Suprapubic skin (tissue), 4 donors: ENCODE data around the gene SCP2D1.

Experiments
- POLR2A ChIP-seq, 2 donors: fragments of 450-650 bp; IDR thresholded peaks; one replicate each; pipeline ENCODE4 v1.6.1; 2017; ENCODE audit warnings: antibody characterized with exemption in 2 of 2, mild to moderate bottlenecking in 2 of 2, moderate library complexity in 2 of 2
- POLR2AphosphoS5 ChIP-seq, 3 donors: sonication (generic); formaldehyde crosslinking; IDR thresholded peaks; one replicate each; pipeline ENCODE4 v1.6.1; 2017; ENCODE audit warnings: antibody characterized with exemption in 3 of 3
- TF ChIP-seq, protein P1 (sequence below), 2 donors: fragments of 200-600 bp in 1 of 2; fragments of 450-650 bp in 1 of 2; sonication (generic) in 1 of 2; IDR thresholded peaks; one replicate each; pipeline ENCODE4 v1.5.1; 2016 to 2019; ENCODE audit warnings: antibody characterized with exemption in 2 of 2, mild to moderate bottlenecking in 1 of 2, moderate library complexity in 1 of 2

DNA sequence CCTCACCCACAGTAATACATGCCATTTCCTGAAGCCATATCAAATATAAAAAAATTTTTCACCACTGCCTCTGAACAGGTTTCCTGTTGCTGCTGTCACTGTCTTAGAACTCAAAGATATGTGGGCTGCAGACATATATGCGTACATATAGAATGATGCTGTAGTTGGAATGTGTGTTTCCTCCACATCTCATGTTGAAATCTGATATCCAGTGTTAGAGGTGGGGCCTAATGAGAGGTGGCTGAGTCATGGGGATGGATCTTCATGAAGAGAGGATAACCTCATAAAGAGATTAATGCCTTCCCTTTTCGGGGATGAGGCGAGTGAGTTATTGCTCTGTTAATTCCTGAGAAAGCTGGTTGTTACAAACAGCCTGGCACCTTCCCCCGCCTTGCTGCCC is 7.7 kb upstream of the SCP2D1 start:
- TF ChIP-seq, protein P1, sequence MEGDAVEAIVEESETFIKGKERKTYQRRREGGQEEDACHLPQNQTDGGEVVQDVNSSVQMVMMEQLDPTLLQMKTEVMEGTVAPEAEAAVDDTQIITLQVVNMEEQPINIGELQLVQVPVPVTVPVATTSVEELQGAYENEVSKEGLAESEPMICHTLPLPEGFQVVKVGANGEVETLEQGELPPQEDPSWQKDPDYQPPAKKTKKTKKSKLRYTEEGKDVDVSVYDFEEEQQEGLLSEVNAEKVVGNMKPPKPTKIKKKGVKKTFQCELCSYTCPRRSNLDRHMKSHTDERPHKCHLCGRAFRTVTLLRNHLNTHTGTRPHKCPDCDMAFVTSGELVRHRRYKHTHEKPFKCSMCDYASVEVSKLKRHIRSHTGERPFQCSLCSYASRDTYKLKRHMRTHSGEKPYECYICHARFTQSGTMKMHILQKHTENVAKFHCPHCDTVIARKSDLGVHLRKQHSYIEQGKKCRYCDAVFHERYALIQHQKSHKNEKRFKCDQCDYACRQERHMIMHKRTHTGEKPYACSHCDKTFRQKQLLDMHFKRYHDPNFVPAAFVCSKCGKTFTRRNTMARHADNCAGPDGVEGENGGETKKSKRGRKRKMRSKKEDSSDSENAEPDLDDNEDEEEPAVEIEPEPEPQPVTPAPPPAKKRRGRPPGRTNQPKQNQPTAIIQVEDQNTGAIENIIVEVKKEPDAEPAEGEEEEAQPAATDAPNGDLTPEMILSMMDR (IDR thresholded peaks at IDR 0.05), result no peak
- TF ChIP-seq POLR2A (IDR thresholded peaks at IDR 0.05), result no peak
- TF ChIP-seq POLR2AphosphoS5 (IDR thresholded peaks at IDR 0.05), result no peak
